Measurements from ENCODE around the gene PLA2G4E.

GRCh38 chr15:41987246-41987924 is 33.5 kb downstream of the PLA2G4E start:
- no peak for TF ChIP-seq AKAP8 (CRISPR knock-in tag; IDR thresholded peaks at IDR 0.05)
- TF ChIP-seq NBN (conservative IDR thresholded peaks at IDR 0.05), result no peak
- no peak for TF ChIP-seq NONO (IDR thresholded peaks at IDR 0.05)
- no peak for TF ChIP-seq NONO (CRISPR knock-in tag; conservative IDR thresholded peaks at IDR 0.05)
- TF ChIP-seq YEATS2 (CRISPR knock-in tag; IDR thresholded peaks at IDR 0.05; ENCODE audit: borderline replicate concordance), result no peak
- TF ChIP-seq RXRA (CRISPR knock-in tag; IDR thresholded peaks at IDR 0.05), result no peak
- no peak for TF ChIP-seq DMAP1 (CRISPR knock-in tag; IDR thresholded peaks at IDR 0.05)
- no peak for TF ChIP-seq FOXK2 (IDR thresholded peaks at IDR 0.05)
- TF ChIP-seq IRF9 (CRISPR knock-in tag; IDR thresholded peaks at IDR 0.05; ENCODE audit: borderline replicate concordance), result no peak
- no peak for TF ChIP-seq NFYB (CRISPR knock-in tag; IDR thresholded peaks at IDR 0.05)
- TF ChIP-seq PHF21A (CRISPR knock-in tag; IDR thresholded peaks at IDR 0.05), result no peak
- no peak for TF ChIP-seq POLR2AphosphoS5 (IDR thresholded peaks at IDR 0.05; ENCODE audit: low read depth, low read length)

Data from HepG2 (cell line).